B cell (primary cell): Measurements from ENCODE around the gene EID1. TPM values are rescaled to one million over a fixed set of nuclear protein-coding genes. Genes with fewer than 3 reads are reported as not detected.

Experiments used
- ATAC-seq: fragments of 200-7000 bp; cut with Tn5 transposase; one replicate; pipeline ENCODE4 v1.10.0; 2021; ENCODE audit warnings: low read depth, mild to moderate bottlenecking, moderate number of reproducible peaks, moderate library complexity
- CTCF ChIA-PET: fragments of 350-600 bp; sonication (Branson Sonifier 250); formaldehyde crosslinking; loops from one replicate; lab custom pipeline; 2021; ENCODE audit warnings: antibody characterized with exemption, inconsistent platforms; lab: Charles Lee
- POLR2A ChIA-PET: fragments of 350-600 bp; sonication (Branson Sonifier 250); formaldehyde crosslinking; loops from one replicate; lab custom pipeline; 2021; ENCODE audit warnings: antibody characterized with exemption; lab: Charles Lee
- DNase-seq: peaks from one replicate; pipeline ENCODE4 v3.0.0; 2013
- H2AFZ ChIP-seq: 2 replicates; pipeline ENCODE4 v1.6.1; 2012; ENCODE audit warnings: mild to moderate bottlenecking, low read depth, low read length; ENCODE audit not compliant: insufficient read depth, poor library complexity, severe bottlenecking
- H3K27ac ChIP-seq, 2 donors: 1 replicate in 1 of 2; 2 replicates in 1 of 2; pipeline ENCODE4 v1.5.1; 2012 to 2013; ENCODE audit warnings: low read length in 2 of 2, mild to moderate bottlenecking in 2 of 2, moderate library complexity in 1 of 2
- H3K27me3 ChIP-seq, 4 experiments: fragments of 200-600 bp in 1 of 4; sonication (generic) in 1 of 4; replicated peaks in 1 of 4; 1 replicate in 2 of 4; 2 replicates in 2 of 4; pipeline versions ENCODE4 v1.6.1 to v1.7.0; 2013 to 2016; ENCODE audit warnings: low read length in 3 of 4, mild to moderate bottlenecking in 2 of 4, mixed read lengths in 1 of 4, moderate library complexity in 1 of 4; ENCODE audit not compliant: insufficient read depth in 4 of 4, control insufficient read depth in 3 of 4; ENCODE audit errors: control extremely low read depth in 1 of 4
- H3K36me3 ChIP-seq, 2 experiments: replicated peaks in 1 of 2; 1 replicate in 1 of 2; 2 replicates in 1 of 2; pipeline versions ENCODE4 v1.6.1 to v1.7.1; 2013; ENCODE audit warnings: low read length in 1 of 2; ENCODE audit not compliant: insufficient read depth in 2 of 2, control insufficient read depth in 1 of 2; ENCODE audit errors: control extremely low read depth in 1 of 2, extremely low read depth in 1 of 2
- H3K4me1 ChIP-seq, 2 donors: fragments of 200-600 bp in 1 of 2; sonication (generic) in 1 of 2; 1 replicate in 1 of 2; 2 replicates in 1 of 2; pipeline versions ENCODE4 v1.5.1 to v1.6.1; 2013 to 2017; ENCODE audit warnings: low read length in 2 of 2; ENCODE audit not compliant: control insufficient read depth in 2 of 2, insufficient read depth in 2 of 2
- H3K4me2 ChIP-seq: replicated peaks from 2 replicates; pipeline ENCODE3; 2012; ENCODE audit warnings: mild to moderate bottlenecking, low read depth, low read length; ENCODE audit not compliant: poor library complexity, severe bottlenecking
- H3K4me3 ChIP-seq, 5 experiments: fragments of 200-600 bp in 1 of 5; sonication (generic) in 1 of 5; 1 replicate in 3 of 5; 2 replicates in 2 of 5; pipeline versions ENCODE4 v1.5.1 to v1.7.0; 2011 to 2016; ENCODE audit warnings: low read length in 4 of 5, mild to moderate bottlenecking in 4 of 5, low read depth in 2 of 5, control low read depth in 1 of 5, moderate library complexity in 1 of 5; ENCODE audit not compliant: insufficient read depth in 1 of 5; ENCODE audit errors: control extremely low read depth in 1 of 5, extremely low read depth in 1 of 5
- H3K79me2 ChIP-seq: fragments of 200-600 bp; sonication (generic); one replicate; pipeline ENCODE4 v1.6.0; 2016; ENCODE audit warnings: low read length; ENCODE audit not compliant: control insufficient read depth, insufficient read depth
- H3K9ac ChIP-seq: fragments of 200-600 bp; sonication (generic); 2 replicates; pipeline ENCODE4 v1.6.1; 2017; ENCODE audit warnings: mild to moderate bottlenecking, low read length, moderate library complexity
- H3K9me3 ChIP-seq, 3 donors: one replicate each; pipeline versions ENCODE4 v1.6.1 to v1.7.1; 2013; ENCODE audit warnings: low read length in 2 of 3; ENCODE audit not compliant: control insufficient read depth in 2 of 3, insufficient read depth in 1 of 3; ENCODE audit errors: control extremely low read depth in 1 of 3
- H4K20me1 ChIP-seq: 2 replicates; pipeline ENCODE4 v1.6.0; 2012; ENCODE audit warnings: mild to moderate bottlenecking, low read length; ENCODE audit not compliant: insufficient read depth, control insufficient read depth, poor library complexity, severe bottlenecking
- H3K27ac Mint-ChIP-seq: one replicate; pipeline ENCODE4 v1.8.0; 2021; ENCODE audit warnings: mixed read lengths
- H3K27me3 Mint-ChIP-seq: one replicate; pipeline ENCODE4 v1.8.0; 2021; ENCODE audit warnings: mixed read lengths
- H3K4me1 Mint-ChIP-seq: one replicate; pipeline ENCODE4 v1.8.0; 2021; ENCODE audit warnings: mixed read lengths
- H3K4me3 Mint-ChIP-seq: one replicate; pipeline ENCODE4 v1.8.0; 2021; ENCODE audit warnings: mixed read lengths
- H3K9me3 Mint-ChIP-seq: one replicate; pipeline ENCODE4 v1.8.0; 2022; ENCODE audit warnings: mixed read lengths; ENCODE audit not compliant: insufficient read depth
- CTCF ChIP-seq: fragments of 200-600 bp; IDR thresholded peaks from one replicate; pipeline ENCODE4 v1.8.0; 2022; ENCODE audit warnings: antibody characterized with exemption, mild to moderate bottlenecking
- EZH2 ChIP-seq: IDR thresholded peaks from 2 replicates; pipeline ENCODE4 v1.6.1; 2012; ENCODE audit warnings: borderline replicate concordance, low read depth, mild to moderate bottlenecking, moderate library complexity, low read length; ENCODE audit not compliant: insufficient read depth, poor library complexity, severe bottlenecking
- WGBS: methylation state at CpG from one replicate; pipeline ENCODE4 v1.1.5; 2013; ENCODE audit warnings: missing lambda C conversion rate; ENCODE audit not compliant: insufficient coverage; 5-methylcytosine and 5-hydroxymethylcytosine counted together
- intact Hi-C: fragments of 100-400 bp; cut with micrococcal nuclease; formaldehyde crosslinking; loops from one replicate; pipeline ENCODE4 v1.10.0; 2022
- polyA plus RNA-seq: library from polyadenylated mRNA; depleted of rRNA; stranded (reverse); fragments of >200 nt; gene quantifications from 2 replicates; pipeline ENCODE4 v1.2.3, GENCODE V29; 2012
- total RNA-seq, 2 donors: library from RNA; stranded (reverse); fragments of 120-200 nt in 1 of 2; gene quantifications; 1 replicate in 1 of 2; 2 replicates in 1 of 2; pipeline versions ENCODE4 v1.2.3 to v1.2.4, GENCODE V29; 2013 to 2022

EID1 gene
- total and polyA plus RNA-seq, 2 donors (not counting 1 experiment from before 2014, with no cell fraction given), result 30.2 to 56.5 TPM

DNA sequence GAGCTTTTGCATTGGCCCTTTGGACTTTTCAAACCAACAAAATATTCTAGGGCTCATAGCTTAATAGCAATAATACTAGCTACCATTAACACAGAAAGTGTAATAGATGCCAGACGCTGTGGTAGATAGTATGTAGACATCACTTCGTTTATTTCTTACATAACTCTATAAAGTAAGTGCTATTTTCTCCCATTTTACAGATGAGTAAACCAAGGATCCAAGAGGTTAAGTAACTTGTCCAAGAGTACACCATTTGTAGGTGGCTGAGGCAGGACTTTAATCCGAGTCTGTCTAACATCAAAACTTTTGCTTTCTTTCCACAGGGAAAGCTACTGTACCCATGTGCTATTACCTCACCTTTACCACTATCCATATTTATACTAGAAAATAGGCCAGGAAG is 12.0 kb downstream of the EID1 start:
- no peak overlapping the region for H3K27ac ChIP-seq
- H3K27me3 ChIP-seq, result no peaks in the 10 kb centered on the region
- no peak overlapping the region for H3K4me3 ChIP-seq
- H3K27me3 Mint-ChIP-seq, result peaks cover 33% of the 10 kb centered on the region
- no peak overlapping the region for H3K4me2 ChIP-seq
- no CpG with 5 or more reads among the region's 3 CpGs for WGBS
- no peaks in the 10 kb centered on the region for H3K9me3 Mint-ChIP-seq
- no peak overlapping the region for H3K4me3 Mint-ChIP-seq
- TF ChIP-seq CTCF (no peak), EZH2 (no peak)
- H3K4me1 ChIP-seq, result no peaks in the 10 kb centered on the region
- ChIA-PET CTCF (no interaction called here), POLR2A (no interaction called here)
- H2AFZ ChIP-seq, result no peak overlapping the region
- ATAC-seq (no peak), DNase-seq (no peak)
- no peak overlapping the region for H3K27ac Mint-ChIP-seq
- H3K79me2 ChIP-seq, result no peaks in the 10 kb centered on the region
- H3K9ac ChIP-seq, result no peak overlapping the region
- H3K4me1 Mint-ChIP-seq, result no peaks in the 10 kb centered on the region
- no peaks in the 10 kb centered on the region for H4K20me1 ChIP-seq
- H3K36me3 ChIP-seq, result no peaks in the 10 kb centered on the region
- H3K9me3 ChIP-seq, result no peaks in the 10 kb centered on the region
- intact Hi-C loops, result no loop called here

- no peaks in the 10 kb centered on the region for H3K27me3 ChIP-seq
- ATAC-seq (no peak), DNase-seq (no peak)
- H3K79me2 ChIP-seq, result no peaks in the 10 kb centered on the region
- intact Hi-C loops, result no loop called here
- ChIA-PET POLR2A (no interaction called here), CTCF (no interaction called here)
- no peak for TF ChIP-seq EZH2
- no peak for TF ChIP-seq CTCF
- 88% methylated on average over 7 of the region's 10 CpGs for WGBS
- no peaks in the 10 kb centered on the region for H3K4me1 Mint-ChIP-seq
- no peaks in the 10 kb centered on the region for H3K4me1 ChIP-seq
- H3K27ac ChIP-seq, result no peak overlapping the region
- no peak overlapping the region for H3K9ac ChIP-seq
- H3K36me3 ChIP-seq, result no peaks in the 10 kb centered on the region
- H2AFZ ChIP-seq, result no peak overlapping the region
- H4K20me1 ChIP-seq, result no peaks in the 10 kb centered on the region
- no peak overlapping the region for H3K4me2 ChIP-seq
- H3K27me3 Mint-ChIP-seq, result peaks cover 30% of the 10 kb centered on the region
- no peaks in the 10 kb centered on the region for H3K9me3 Mint-ChIP-seq
- H3K4me3 ChIP-seq, result no peak overlapping the region
- no peaks in the 10 kb centered on the region for H3K9me3 ChIP-seq
- no peak overlapping the region for H3K27ac Mint-ChIP-seq
- H3K4me3 Mint-ChIP-seq, result no peak overlapping the region
These were observed 12.5 kb downstream of the EID1 start for GRCh38 chr15:48890375-48890972.
